ENCODE data around the gene ECPAS. TPM values are rescaled to one million over a fixed set of nuclear protein-coding genes. Genes with fewer than 3 reads are reported as not detected.
A peak's percentile ranks its signal among the peaks of the same experiment; 100 is the strongest.

The ECPAS gene
- polyA plus RNA-seq, 1 donor (not counting 4 experiments of a cell fraction or from before 2014, with no cell fraction given) = 53.5 TPM

DNA sequence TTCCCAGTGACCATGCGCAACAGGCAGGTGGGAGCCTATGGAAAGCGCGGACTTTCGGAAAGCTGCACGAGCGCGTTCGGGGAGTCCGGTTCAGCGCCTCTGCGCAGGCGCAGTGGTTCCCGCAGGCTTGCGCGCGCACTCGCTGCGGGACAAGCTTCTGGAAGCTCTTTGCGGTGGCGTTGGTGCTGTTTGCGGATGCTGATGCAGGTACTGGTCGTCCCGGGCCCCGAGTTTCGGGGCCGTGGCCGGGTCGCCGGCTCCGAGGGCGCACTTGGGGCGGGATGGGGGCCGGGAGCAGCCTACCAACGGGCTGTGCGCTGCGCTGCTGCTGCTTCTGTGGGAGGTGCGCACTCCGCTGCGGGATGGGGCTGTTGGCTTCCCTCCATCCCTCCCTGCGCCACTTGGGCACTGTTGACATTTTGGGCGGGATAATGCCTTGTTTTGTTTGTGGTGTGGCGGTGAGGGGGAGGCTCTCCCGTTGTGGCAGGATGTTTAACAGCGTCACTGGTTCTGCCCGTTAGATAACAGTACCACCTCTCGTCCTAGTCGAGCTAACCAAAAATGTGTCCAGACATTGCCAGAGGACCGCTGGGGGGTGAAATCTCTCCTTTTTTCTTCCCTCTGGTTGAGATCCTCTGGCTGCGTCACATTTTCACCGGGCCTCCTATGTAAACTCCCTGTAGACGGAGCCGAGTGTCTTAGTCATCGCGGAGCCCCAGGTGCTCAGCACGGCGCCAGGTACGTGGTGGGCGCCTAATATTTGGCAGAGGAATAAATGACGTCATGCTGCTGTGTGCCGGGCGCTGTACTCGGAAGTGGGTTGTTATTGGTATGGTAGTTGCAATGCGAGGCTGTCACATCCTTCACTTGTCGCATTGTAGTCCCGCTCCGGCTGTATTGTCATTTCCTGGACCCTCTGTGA is 41.1 kb upstream of the ECPAS start, which contains the start of gene ZNF483:
ZNF483 (plus strand) TSS at position 124 of the 922 bp plus-strand sequence. CDS start 2,217 bp downstream, outside the sequence.
- no peaks in the 10 kb centered on the region for H3K79me2 ChIP-seq (ENCODE audit: control insufficient read depth, insufficient read depth, low read length)
- H3K4me2 ChIP-seq (ENCODE audit: control insufficient read depth, extremely low read depth, insufficient read depth, low read depth, low read length) = peak within 1 kb of the TSS; percentile 90
- H3K9ac ChIP-seq (ENCODE audit: control insufficient read depth, extremely low read depth, insufficient read depth, low read length) = peak within 1 kb of the TSS; percentile 79
- TF ChIP-seq, protein P1, sequence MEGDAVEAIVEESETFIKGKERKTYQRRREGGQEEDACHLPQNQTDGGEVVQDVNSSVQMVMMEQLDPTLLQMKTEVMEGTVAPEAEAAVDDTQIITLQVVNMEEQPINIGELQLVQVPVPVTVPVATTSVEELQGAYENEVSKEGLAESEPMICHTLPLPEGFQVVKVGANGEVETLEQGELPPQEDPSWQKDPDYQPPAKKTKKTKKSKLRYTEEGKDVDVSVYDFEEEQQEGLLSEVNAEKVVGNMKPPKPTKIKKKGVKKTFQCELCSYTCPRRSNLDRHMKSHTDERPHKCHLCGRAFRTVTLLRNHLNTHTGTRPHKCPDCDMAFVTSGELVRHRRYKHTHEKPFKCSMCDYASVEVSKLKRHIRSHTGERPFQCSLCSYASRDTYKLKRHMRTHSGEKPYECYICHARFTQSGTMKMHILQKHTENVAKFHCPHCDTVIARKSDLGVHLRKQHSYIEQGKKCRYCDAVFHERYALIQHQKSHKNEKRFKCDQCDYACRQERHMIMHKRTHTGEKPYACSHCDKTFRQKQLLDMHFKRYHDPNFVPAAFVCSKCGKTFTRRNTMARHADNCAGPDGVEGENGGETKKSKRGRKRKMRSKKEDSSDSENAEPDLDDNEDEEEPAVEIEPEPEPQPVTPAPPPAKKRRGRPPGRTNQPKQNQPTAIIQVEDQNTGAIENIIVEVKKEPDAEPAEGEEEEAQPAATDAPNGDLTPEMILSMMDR (optimal IDR thresholded peaks at IDR 0.05 in 1 of 3, IDR thresholded peaks at IDR 0.05 in 1 of 3, conservative IDR thresholded peaks at IDR 0.05 in 1 of 3; ENCODE audit: extremely low read depth in 1 of 3, insufficient read depth in 2 of 3, low read length in 3 of 3) = no peak
- TF ChIP-seq EZH2 (IDR thresholded peaks at IDR 0.05; ENCODE audit: low read length) = no peak
- no peaks in the 10 kb centered on the region for H3K9me3 ChIP-seq (ENCODE audit: control insufficient read depth, low read depth, low read length)
- no peaks in the 10 kb centered on the region for H3K27me3 ChIP-seq (ENCODE audit: control insufficient read depth, extremely low read depth, insufficient read depth, low read length)
- H2AFZ ChIP-seq (ENCODE audit: control insufficient read depth, low read length) = peak within 1 kb of the TSS; percentile 97
- H3K9me1 ChIP-seq (ENCODE audit: control insufficient read depth, extremely low read depth, insufficient read depth, low read length) = no peaks in the 10 kb centered on the region
- FAIRE-seq = no peak
- peaks cover 7% of the 10 kb centered on the region for H3K4me1 ChIP-seq (ENCODE audit: control insufficient read depth, extremely low read depth, insufficient read depth, low read length)
- H3K27ac ChIP-seq (ENCODE audit: control insufficient read depth, insufficient read depth, low read length) = peak within 1 kb of the TSS; percentile 52
- no peaks in the 10 kb centered on the region for H3K36me3 ChIP-seq (ENCODE audit: control insufficient read depth in 2 of 2, extremely low read depth in 1 of 2, insufficient read depth in 2 of 2, low read length in 2 of 2)
- H3K4me3 ChIP-seq (ENCODE audit: control insufficient read depth in 2 of 3, extremely low read depth in 1 of 3, insufficient read depth in 2 of 3, low read depth in 1 of 3, low read length in 3 of 3) = peak within 1 kb of the TSS; percentile 68 to 81 (median 80)
- dilution Hi-C loops (cut with MboI; ENCODE audit: extremely low pct_ligation_motif_present, low sequenced_read_pairs) = no loop called here
- DNase-seq (ENCODE audit: low read depth, low spot score) = peak; percentile 40
- H4K20me1 ChIP-seq (ENCODE audit: control insufficient read depth, extremely low read depth, insufficient read depth, low read length) = no peaks in the 10 kb centered on the region

- FAIRE-seq (no peak), DNase-seq (ENCODE audit: low read depth, low spot score) (no peak)
- H3K4me1 ChIP-seq (ENCODE audit: control insufficient read depth, extremely low read depth, insufficient read depth, low read length) = peaks cover 7% of the 10 kb centered on the region
- no peak for TF ChIP-seq EZH2 (IDR thresholded peaks at IDR 0.05; ENCODE audit: low read length)
- TF ChIP-seq, protein P1 (optimal IDR thresholded peaks at IDR 0.05 in 1 of 3, IDR thresholded peaks at IDR 0.05 in 1 of 3, conservative IDR thresholded peaks at IDR 0.05 in 1 of 3; ENCODE audit: extremely low read depth in 1 of 3, insufficient read depth in 2 of 3, low read length in 3 of 3) = no peak
- H3K36me3 ChIP-seq (ENCODE audit: control insufficient read depth in 2 of 2, extremely low read depth in 1 of 2, insufficient read depth in 2 of 2, low read length in 2 of 2) = no peaks in the 10 kb centered on the region
- no peaks in the 10 kb centered on the region for H3K9me3 ChIP-seq (ENCODE audit: control insufficient read depth, low read depth, low read length)
- no peak overlapping the region for H3K9ac ChIP-seq (ENCODE audit: control insufficient read depth, extremely low read depth, insufficient read depth, low read length)
- H3K27me3 ChIP-seq (ENCODE audit: control insufficient read depth, extremely low read depth, insufficient read depth, low read length) = no peaks in the 10 kb centered on the region
- H3K4me3 ChIP-seq (ENCODE audit: control insufficient read depth in 2 of 3, extremely low read depth in 1 of 3, insufficient read depth in 2 of 3, low read depth in 1 of 3, low read length in 3 of 3) = peak overlapping the region; percentile 68 to 81 (median 80)
- no peaks in the 10 kb centered on the region for H3K79me2 ChIP-seq (ENCODE audit: control insufficient read depth, insufficient read depth, low read length)
- H2AFZ ChIP-seq (ENCODE audit: control insufficient read depth, low read length) = peak overlapping the region; percentile 97
- no peak overlapping the region for H3K27ac ChIP-seq (ENCODE audit: control insufficient read depth, insufficient read depth, low read length)
- dilution Hi-C loops (cut with MboI; ENCODE audit: extremely low pct_ligation_motif_present, low sequenced_read_pairs) = no loop called here
- no peaks in the 10 kb centered on the region for H3K9me1 ChIP-seq (ENCODE audit: control insufficient read depth, extremely low read depth, insufficient read depth, low read length)
- H4K20me1 ChIP-seq (ENCODE audit: control insufficient read depth, extremely low read depth, insufficient read depth, low read length) = no peaks in the 10 kb centered on the region
- peak overlapping the region; percentile 90 for H3K4me2 ChIP-seq (ENCODE audit: control insufficient read depth, extremely low read depth, insufficient read depth, low read depth, low read length)
These were observed 40.5 kb upstream of the ECPAS start for GRCh38 chr9:111524731-111525055.
